Activated T-helper 1 cell treated with anti-CD3 and anti-CD28 coated beads, Interleukin-2, amount 50 U/mL, for 16 hours (primary cell): ENCODE data around the gene TSPAN18.

Experiments
- DNase-seq, 2 donors: peaks; one replicate each; pipeline ENCODE4 v3.0.0-alpha.2; 2020; ENCODE audit warnings: low read depth in 1 of 2, low spot score in 1 of 2

Gene TSPAN18

DNA sequence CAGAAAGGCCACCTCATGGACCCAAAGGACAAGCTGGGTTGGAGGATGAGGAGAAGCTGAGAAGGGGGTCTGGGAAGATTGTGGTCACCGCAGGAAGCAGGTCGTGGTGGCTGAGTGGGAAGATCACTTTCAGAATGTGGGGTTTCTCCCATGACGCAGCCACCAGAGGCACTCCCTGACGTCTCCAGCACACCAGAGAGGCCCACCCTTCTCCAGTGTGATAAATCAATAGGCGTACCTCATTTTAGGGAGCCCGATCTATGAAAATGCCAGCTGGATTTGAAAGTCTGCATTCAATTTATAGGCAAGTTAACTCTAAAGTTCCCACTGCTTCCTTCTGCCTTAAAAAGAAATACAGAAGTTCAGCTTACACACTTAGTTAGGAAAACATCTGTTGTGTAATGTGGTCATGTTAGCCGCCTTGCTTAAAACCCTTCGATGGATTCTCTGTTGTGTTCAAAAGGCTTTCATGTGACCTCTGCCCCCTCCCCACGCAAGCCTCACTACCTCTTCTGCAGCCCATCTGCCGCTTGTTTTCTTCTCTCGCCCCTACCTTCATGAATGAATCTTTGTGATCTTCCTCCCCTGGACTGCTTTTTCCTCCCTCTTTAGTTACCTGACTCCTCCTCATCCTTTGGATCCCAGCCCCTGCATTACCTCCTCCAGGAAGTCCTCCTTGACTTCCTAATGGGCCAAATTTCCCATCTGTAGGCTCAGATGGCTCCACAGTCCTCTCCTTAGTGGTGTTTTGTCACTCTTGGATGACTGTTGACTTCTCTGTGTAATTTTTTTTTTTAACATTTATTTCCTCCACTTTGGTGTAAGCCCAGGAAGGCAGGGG is 10.7 kb downstream of the TSPAN18 start:
- no peak for DNase-seq

DNA sequence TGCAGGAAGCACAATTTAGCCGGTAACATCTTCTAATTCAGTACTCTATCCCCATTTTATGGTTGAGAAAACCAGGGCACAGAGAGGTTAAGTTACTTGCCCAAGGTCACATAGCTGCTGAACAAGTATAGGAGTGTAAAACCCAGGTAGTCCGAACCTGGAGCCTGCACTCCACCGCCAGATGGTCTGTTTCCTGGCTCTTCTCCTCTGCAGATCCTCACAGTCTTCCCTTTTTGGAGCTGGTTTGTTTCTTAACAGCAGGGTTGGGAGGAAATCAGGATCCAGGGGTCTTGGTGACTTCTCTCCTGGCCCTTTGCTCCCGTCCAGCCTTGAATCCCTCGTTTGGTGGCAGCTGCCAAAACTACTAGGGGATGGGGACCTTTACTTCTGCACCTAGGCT is 12.0 kb downstream of the TSPAN18 start:
- DNase-seq: no peak

DNA sequence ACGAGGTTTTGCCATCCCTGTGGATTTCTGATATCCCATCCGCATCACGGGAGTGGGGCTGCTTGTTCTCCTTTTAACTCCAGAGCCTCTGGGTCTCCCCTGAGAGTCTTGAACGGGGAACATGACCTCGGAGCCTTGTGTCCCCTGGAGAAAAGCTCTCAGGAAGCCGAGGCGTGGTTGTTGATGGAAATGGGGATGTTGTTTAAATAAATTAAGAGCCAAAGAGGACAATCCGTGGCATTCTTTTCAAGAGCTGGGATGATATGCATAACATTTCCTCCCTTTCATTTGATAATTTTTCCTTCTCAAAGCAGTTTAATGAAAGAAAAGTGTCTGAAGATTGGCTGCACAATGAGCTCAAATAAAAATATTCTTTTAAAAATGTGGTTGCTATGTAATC is 14.2 kb downstream of the TSPAN18 start:
- DNase-seq: no peak

DNA sequence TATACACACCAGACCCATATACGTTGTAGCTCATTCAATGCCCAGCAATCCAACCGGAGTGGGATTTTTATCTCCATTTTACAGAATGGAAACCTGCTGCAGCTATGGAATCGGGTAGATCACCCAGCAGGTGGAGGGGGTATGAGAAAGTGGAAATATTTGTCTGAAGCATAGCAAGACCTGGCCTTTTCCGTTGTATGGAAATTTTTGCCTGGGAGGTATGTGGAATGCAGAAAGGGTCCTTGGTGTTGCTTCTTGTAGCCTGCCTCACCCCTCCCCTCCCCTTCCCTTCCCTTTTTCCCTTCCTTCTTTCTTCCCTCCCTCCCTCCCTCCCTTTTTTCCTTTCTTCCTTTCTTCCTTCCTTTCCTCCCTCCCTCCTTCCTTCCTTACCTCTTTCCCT is 15.2 kb downstream of the TSPAN18 start:
- DNase-seq: no peak

DNA sequence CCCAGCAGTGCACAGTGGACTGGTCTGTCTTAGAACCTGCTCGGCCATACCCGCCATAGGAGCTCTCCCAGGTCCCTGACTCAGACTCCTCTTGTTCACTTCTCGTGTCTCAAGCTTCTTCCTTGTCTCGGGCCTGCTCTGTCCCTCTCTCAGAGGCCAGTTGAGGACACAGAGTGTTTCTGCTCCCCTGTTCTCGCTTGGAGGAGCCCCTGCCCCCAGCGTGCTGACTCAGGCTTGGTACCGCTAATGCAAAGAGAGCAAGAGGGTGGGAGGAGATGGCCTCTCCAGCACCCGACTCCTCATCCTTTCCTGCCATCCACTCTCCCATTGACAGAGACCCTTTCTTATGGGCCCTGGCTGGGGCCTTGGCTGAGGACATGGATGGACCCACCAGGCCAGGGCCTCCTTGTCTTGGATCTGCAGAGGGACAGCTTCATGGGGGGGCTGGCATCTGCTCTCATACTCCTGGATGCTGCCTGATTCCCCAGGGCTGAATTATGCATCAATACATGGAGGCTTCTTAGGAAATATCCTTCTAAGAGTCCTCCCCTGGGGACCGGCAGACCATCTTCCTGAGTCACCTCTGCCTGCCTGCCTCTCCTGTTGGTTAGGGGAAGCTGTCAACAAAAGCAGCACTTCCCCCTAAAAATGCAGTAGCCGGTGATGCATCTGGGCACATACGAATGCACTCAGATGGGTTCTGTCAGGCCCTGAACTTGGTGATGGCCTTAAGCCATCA is 15.9 kb downstream of the TSPAN18 start:
- DNase-seq: no peak

DNA sequence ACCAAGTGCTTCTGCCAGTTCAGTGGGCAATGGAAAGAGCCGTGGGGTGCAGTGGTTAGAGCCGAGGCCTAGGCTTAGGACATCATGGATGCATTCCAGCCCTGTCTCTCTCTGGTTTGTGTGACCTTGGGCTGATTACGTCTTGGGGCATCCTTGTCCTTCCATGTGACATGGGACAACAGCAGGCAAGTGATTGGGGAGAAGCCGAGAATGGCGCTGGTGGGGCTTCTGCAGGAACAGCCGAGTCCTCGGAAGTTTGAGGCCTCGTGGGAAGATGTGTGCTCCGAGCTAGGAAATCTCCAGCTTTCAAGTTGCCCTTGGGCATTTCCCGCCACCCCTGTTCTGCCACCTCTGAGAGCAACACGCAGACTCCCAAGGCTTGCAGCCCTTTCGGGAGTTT is 16.6 kb downstream of the TSPAN18 start:
- DNase-seq: no peak

DNA sequence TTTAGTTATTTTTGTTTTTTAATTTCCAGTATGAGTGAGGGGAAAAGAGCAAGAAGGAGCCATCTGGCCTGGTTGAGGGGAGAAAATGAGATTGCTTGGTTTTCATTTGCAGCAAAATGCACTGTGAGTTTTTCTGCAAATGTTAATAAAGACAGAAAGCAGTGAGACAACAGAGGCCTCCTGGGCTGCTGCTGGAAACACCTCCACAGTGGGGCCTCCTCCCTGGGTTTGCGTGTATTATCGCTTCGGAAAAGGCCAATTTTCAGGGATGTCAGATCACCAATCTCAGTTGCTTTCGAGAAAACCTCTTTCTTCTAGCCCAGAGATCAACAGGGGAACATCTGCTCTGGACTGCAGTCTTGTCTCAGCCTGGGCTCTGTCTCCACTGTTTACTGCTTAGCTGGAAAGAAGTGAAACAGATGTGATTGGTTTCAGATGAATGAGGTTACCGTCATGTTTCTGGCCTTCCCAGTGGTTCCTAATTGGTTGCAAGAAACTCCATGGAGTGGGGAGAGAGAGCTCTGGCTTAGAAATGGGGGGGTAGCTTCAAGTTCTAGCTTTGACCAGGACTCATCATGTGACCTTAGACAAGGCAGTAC is 17.3 kb downstream of the TSPAN18 start:
- DNase-seq: no peak

DNA sequence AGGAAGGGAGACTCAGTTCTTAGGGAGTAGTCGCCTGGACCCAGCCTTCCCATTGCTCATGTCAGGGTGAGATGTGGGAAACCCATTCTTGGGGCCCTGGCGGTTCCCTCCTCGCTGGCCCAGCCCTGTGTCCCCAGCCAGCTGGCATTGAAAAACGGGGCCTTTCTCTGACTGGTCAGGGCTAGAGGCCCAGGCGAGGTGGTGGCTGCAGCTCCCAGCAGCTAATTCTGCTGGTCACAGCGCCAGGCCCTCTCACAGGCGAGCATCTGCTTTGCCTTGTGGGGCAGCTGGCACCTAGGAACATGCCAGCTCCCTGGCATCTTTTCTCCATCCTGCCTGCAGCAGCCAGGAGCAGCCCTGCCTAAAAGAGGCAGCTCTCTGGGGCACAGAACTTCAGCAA is 20.1 kb downstream of the TSPAN18 start:
- no peak for DNase-seq

DNA sequence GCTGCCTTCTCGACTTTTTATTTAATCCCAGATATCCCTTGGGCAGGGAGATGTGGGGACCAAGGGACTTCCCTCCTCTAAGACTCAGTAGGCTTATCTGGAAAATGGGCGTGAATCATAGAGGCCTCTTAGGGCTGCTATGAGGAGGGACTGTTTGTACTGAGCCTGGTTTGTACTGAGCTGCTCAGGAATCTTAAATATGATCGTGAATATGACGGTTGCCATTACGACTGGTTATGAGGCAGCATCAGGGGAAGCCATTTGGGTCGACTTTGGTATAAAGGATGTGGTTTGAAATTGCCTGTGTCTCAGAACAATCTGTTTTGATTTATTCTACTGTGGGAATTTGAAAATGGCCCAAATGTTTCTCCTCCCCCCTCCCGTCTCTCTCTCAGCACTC is 20.6 kb downstream of the TSPAN18 start:
- no peak for DNase-seq

DNA sequence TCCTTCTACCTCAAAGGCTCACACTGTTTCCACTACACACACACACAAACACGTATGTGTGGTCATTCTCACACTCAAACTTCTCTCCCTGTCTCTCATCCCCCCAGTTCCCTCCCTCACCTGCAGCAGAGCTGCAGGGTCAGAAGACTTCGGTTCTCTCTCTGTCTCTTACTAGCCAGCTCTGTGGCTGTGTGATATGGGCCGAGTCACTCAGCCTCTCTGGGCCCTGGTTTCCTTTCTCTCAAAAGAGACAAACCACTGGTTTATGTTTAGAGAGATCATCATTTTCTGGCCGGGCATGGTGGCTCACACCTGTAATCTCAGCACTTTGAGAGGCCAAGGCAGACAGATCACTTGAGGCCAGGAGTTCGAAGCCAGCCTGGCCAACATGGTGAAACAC is 21.1 kb downstream of the TSPAN18 start:
- no peak for DNase-seq

DNA sequence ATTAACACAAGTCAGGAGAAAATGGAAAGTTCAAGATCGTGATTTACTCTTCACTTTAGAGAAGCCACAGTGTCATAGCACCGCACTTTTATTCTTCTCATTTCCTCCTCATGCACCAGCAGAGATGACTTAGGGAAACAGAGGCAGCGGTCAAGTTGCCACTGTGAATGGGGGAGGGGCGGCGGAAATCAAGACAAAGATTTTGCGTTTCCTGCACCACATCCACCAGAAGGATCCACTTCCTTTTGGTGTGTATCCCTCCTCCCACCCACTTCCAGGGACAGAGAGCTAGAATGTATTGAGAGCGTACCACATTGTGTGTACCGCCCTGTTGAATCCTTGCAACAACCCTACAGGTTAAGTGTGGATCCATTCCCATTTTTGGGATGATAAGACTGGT is 21.8 kb downstream of the TSPAN18 start:
- no peak for DNase-seq

DNA sequence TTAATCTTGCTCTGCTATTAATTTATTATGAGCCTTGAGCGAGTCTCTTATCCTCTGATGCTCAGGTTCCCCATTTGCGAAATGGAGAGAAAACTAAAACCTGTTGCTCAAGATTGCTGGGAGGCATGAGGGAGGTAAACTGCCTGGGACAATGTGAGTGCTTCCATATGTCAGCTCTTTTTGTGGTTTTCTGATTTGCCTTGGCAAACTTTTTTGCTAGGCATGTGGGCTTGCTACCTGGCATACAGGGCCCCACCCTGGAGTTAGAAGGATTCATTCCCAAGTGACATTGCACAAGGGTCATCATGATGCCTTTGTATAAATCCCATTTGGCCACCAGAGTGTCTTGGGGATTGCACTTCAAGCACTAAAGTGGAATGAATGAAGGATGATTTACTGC is 22.4 kb downstream of the TSPAN18 start:
- DNase-seq: no peak

DNA sequence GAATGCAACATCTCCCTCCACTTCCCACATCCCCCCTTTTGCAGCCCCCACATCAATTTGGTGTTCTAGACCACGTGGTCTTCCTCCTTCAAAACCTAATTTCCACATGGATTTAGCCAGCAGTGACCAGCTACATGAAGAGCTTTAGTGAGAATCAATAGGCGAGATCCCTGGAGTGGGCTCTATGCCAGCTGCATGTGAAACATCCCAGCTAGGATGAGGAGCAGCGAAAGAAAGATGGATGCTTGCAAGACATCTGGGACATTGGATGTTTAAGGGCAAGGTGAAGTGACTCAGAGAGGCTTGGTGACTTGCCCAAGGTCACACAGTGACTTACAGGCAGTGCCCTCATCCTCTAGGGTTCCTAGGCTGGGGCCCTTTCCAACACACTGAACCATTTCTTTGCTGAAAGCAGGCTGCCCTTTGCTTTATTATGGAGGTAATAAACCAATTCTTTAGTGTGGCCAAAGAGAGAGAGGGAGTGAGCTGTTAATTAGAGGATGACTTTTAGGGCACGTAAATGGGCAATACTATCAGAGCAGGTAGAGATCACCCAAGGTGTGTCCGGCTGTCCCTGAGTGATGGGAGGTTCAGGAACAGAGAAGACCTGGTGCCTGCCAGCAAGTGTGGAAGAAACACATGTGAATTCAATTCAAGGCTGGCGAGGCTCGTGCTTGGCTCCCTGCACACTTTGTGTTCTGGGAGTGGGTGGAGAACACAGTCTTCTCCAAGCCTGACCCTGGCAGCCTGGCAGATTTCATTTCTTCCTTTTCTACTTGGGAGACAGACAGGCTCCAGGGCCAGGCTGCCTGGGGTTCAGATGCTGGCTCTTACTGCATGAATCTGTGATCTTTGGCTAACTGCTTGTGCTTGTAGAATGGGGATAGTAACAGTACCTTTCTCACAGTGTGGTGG is 24.0 kb downstream of the TSPAN18 start:
- DNase-seq: no peak

DNA sequence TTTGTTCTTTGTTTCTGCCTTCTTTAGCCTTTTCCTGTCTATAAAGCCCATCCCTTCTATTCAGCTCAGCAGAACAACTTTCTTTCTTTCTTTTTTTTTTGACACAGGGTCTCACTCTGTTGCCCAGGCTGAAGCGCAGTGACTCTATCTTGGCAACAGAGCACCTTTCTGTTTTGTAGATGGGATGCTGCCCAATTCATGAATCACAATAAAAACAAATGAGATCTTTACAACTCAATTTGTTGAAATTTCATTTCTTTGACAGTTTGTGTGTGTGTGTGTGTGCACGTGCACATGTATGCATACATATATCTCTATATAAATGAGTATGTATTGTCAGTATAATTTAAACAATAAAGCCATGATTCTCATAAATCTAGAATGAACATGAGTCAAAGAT is 25.5 kb downstream of the TSPAN18 start:
- no peak for DNase-seq

DNA sequence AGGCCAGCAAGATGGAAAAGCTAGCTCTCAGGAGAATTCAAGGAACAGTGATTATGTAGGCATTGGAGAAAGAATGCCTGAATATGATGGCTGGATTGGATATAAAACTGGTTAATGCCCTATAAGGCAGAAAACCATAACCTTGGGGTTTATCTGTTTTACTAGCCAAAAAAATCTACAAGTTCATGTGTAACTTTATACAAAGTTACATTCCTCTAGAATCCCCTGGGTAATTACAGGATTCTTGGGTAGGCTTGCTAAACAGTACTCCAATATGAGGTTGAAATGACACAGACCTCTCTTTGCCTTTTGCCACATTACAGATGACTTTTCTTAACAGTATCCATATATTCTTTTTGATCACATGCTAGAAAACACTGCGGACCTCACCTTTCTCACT is 26.0 kb downstream of the TSPAN18 start:
- DNase-seq: no peak

DNA sequence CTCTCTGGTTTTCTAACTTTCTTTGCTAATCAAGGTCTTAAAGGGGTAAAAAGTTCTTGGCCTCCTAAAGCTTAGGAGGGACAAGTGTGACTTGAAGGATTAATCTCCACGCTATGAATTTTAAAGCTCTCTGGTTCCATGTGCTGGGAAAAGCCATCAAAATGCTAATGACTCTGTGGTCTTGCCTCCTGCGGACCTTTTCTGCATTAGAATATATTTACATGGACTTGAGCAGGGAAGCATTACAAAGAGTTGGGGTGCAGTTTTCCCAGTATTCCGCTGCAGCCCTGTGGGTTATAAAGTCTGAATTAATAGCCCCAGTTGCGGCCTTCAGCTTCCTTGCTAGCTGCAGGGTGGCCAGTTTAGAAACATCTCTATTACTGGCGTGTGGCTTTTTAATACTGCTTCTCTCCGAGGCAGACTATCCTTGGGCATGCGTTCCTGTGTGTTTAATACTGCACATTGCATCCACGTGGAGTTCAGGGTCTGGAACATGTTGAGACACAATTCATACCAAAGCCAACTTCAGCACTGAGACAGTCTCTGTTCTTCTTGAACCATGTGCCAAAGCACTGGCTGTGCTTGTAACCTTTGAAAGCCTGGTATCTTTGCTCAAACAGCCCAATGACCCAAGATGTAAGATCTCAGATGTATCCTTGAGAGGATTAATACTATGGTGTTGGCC is 27.3 kb downstream of the TSPAN18 start:
- no peak for DNase-seq

DNA sequence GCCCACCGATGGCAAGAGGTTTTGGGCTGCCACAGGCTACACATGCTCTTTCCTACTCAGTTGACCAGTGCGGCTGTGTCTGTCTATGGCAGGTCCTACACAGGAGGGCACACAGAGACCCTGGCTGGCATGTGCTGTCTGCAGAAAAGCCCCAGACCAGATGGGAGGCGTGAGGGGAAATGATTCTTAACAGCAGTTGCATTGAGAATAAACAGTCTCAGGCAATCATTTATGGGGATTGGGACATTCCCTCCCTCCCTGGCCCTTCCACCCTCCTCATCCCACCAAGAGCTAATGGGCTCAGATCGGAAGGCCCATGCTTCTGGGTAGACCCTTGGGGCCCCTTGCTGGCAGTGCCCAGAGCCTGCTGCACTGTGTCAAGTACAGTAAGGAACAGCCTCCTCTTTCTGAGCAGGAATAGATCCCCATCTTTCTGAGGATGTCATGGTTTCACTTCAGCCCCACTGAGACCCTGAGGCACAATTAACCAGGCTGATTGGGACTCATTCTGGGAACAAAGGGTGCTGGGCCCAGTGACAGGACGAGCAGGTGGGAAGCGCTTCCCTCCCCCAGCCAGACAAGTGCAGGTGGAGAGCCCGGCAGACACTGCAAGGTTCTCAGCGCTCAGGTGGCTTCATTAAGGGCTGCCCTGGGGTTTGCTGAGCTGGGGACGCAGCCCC is 28.3 kb downstream of the TSPAN18 start:
- DNase-seq: no peak

DNA sequence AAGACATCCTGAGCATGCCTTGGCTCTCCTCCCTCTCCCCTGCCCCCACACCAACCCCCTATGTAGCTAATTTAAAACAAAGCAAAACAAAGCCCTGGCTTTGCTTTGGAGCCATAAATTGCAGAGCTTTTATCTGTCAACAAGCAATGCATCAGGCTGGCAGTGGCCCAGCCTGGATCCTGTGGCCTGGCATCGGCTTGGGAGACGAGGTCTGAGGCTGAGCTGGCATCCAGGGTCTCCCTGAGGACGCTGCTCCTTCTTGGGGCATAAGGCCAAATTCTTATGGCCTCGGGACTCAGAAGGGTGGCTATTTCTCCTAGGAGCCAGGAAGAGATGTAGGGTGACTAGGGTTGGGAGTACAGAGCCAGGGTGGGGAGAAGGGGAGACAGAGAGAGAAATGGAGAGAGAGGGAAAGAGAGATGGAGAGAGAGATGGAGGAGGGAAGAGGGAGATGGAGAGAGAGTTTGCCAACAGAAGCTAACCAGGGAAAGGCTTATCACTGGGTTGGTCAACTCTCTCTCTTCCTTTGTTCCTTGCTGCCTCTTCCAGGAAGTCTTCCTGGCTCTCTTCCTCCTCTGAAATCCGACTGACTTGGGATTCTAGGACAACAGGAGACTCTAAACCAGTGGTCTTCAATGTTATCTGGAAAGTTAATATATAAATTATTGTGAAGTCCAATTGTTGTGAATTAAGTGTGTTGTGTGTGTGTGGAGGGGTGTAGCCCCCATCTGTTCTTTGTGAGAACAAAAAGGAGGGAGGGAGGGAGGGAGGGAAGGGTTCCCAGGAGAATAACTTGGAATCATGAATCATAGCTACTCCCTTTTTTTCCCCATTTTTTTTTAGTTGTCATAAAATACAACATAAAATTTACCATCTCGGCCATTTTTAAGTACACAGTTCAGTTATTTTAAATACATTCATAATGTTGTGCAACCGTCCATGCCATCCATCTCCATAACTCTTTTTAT is 29.1 kb downstream of the TSPAN18 start:
- no peak for DNase-seq

DNA sequence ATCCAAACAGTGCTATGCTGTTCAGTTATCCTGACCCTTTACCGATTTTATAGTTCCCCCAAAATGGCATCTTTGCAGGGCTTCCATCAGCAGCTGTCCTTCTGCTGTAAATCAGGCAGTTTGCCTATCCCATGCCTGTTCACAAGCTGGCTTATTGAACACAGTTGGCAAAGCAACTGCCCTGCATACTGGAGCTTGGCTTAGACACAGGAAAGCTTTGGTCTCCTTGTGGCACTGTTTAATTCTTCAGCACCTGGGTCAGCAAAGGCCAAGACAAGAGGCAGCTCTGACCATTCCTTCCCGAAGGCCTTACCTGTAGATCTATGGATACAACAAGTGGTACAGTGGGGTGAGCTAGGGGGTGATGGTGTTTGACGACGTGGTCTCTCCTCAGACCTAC is 32.2 kb downstream of the TSPAN18 start:
- DNase-seq: no peak
